Keratinocyte (primary cell): Measurements from ENCODE around the gene SNIP1. TPM values are rescaled to one million over a fixed set of nuclear protein-coding genes. Genes with fewer than 3 reads are reported as not detected.

Experiments used
- DNase-seq: peaks from one replicate; pipeline ENCODE4 v3.0.0-alpha.2; 2011; ENCODE audit warnings: low read depth, missing footprints, low spot score
- FAIRE-seq: peaks from 2 replicates; lab custom pipeline; 2011; peaks lifted over from hg19 to GRCh38; lab: Jason Lieb, UNC
- H2AFZ ChIP-seq: 2 replicates; pipeline ENCODE4 v1.6.0; 2012; ENCODE audit warnings: low read length, control low read depth, inconsistent platforms; ENCODE audit not compliant: control insufficient read depth
- H3K27ac ChIP-seq: 2 replicates; pipeline ENCODE4 v1.5.1; 2011; ENCODE audit warnings: low read length; ENCODE audit not compliant: control insufficient read depth, insufficient read depth
- H3K27me3 ChIP-seq: 3 replicates; pipeline ENCODE4 v1.6.0; 2011; ENCODE audit warnings: low read length; ENCODE audit not compliant: control insufficient read depth, insufficient read depth; ENCODE audit errors: extremely low read depth
- H3K36me3 ChIP-seq, 2 experiments: 2 replicates in 1 of 2; 3 replicates in 1 of 2; pipeline ENCODE4 v1.5.1; 2011; ENCODE audit warnings: low read length in 2 of 2, mild to moderate bottlenecking in 1 of 2; ENCODE audit not compliant: control insufficient read depth in 2 of 2, insufficient read depth in 2 of 2; ENCODE audit errors: extremely low read depth in 1 of 2
- H3K4me1 ChIP-seq: 3 replicates; pipeline ENCODE4 v1.5.1; 2011; ENCODE audit warnings: low read length; ENCODE audit not compliant: control insufficient read depth, insufficient read depth; ENCODE audit errors: extremely low read depth
- H3K4me2 ChIP-seq: 3 replicates; pipeline ENCODE4 v1.6.0; 2011; ENCODE audit warnings: low read depth, low read length; ENCODE audit not compliant: control insufficient read depth, insufficient read depth; ENCODE audit errors: extremely low read depth
- H3K4me3 ChIP-seq, 3 experiments: fragments of 200-600 bp in 1 of 3; sonication (generic) in 1 of 3; 2 replicates in 2 of 3; 3 replicates in 1 of 3; pipeline ENCODE4 v1.5.1; 2011 to 2016; ENCODE audit warnings: low read length in 3 of 3, mild to moderate bottlenecking in 3 of 3, control low read depth in 2 of 3, inconsistent platforms in 1 of 3, low read depth in 1 of 3, mixed read lengths in 1 of 3, mixed run types in 1 of 3, moderate library complexity in 1 of 3; ENCODE audit not compliant: control insufficient read depth in 2 of 3, insufficient read depth in 2 of 3; ENCODE audit errors: extremely low read depth in 1 of 3
- H3K79me2 ChIP-seq: 2 replicates; pipeline ENCODE4 v1.6.0; 2012; ENCODE audit warnings: low read length; ENCODE audit not compliant: control insufficient read depth, insufficient read depth
- H3K9ac ChIP-seq: 3 replicates; pipeline ENCODE4 v1.6.0; 2011; ENCODE audit warnings: low read length; ENCODE audit not compliant: control insufficient read depth, insufficient read depth; ENCODE audit errors: extremely low read depth
- H3K9me1 ChIP-seq: 3 replicates; pipeline ENCODE4 v1.6.0; 2011; ENCODE audit warnings: low read length; ENCODE audit not compliant: control insufficient read depth, insufficient read depth; ENCODE audit errors: extremely low read depth
- H3K9me3 ChIP-seq: 2 replicates; pipeline ENCODE4 v1.5.1; 2012; ENCODE audit warnings: low read depth, low read length; ENCODE audit not compliant: control insufficient read depth
- H4K20me1 ChIP-seq: 3 replicates; pipeline ENCODE4 v1.6.0; 2011; ENCODE audit warnings: low read length; ENCODE audit not compliant: control insufficient read depth, insufficient read depth; ENCODE audit errors: extremely low read depth
- CTCF ChIP-seq, 3 experiments: IDR thresholded peaks in 1 of 3; conservative IDR thresholded peaks in 1 of 3; optimal IDR thresholded peaks in 1 of 3; 2 replicates in 2 of 3; 3 replicates in 1 of 3; pipeline versions ENCODE3 to v1.5.1; 2011; ENCODE audit warnings: low read length in 3 of 3, mild to moderate bottlenecking in 3 of 3, moderate library complexity in 2 of 3, control low read depth in 1 of 3, inconsistent platforms in 1 of 3; ENCODE audit not compliant: insufficient read depth in 2 of 3; ENCODE audit errors: extremely low read depth in 1 of 3
- EZH2 ChIP-seq: IDR thresholded peaks from one replicate; pipeline ENCODE4 v1.6.1; 2012; ENCODE audit warnings: inconsistent platforms, mild to moderate bottlenecking, low read length, moderate library complexity
- dilution Hi-C: fragments of 300-500 bp; cut with MboI; formaldehyde crosslinking; loops from one replicate; pipeline ENCODE4 v1.7.0; 2020; ENCODE audit warnings: low sequenced_read_pairs; ENCODE audit not compliant: extremely low pct_ligation_motif_present
- polyA plus RNA-seq, 5 experiments: library from polyadenylated mRNA; depleted of rRNA in 3 of 5; stranded (reverse) in 3 of 5; stranded (forward) in 1 of 5; unstranded in 1 of 5; fragments of >200 nt; gene quantifications; 1 replicate in 1 of 5; 2 replicates in 3 of 5; 3 replicates in 1 of 5; pipeline versions ENCODE4 v1.2.1 to v1.2.3, GENCODE V29; 2011 to 2012; ENCODE audit warnings: missing spikeins in 2 of 5, low read depth in 1 of 5, low replicate concordance in 1 of 5

Gene SNIP1
- polyA plus RNA-seq, 1 donor (not counting 4 experiments of a cell fraction or from before 2014, with no cell fraction given) = 8.9 TPM

- Histone ChIP-seq H3K27ac (no peak overlapping the region), H4K20me1 (no peaks in the 10 kb centered on the region), H3K4me2 (no peak overlapping the region), H3K9me1 (no peaks in the 10 kb centered on the region), H3K4me1 (peaks cover 13% of the 10 kb centered on the region), H2AFZ (no peak overlapping the region), H3K27me3 (no peaks in the 10 kb centered on the region), H3K9ac (no peak overlapping the region), H3K9me3 (no peaks in the 10 kb centered on the region), H3K79me2 (peaks cover 15% of the 10 kb centered on the region), H3K4me3 (no peak overlapping the region), H3K36me3 (peaks cover 1 to 5% of the 10 kb centered on the region in 2 experiments)
- FAIRE-seq (no peak), DNase-seq (no peak)
- TF ChIP-seq CTCF (optimal IDR thresholded peaks at IDR 0.05 in 1 of 3, IDR thresholded peaks at IDR 0.05 in 1 of 3, conservative IDR thresholded peaks at IDR 0.05 in 1 of 3; ENCODE audit: extremely low read depth in 1 of 3, insufficient read depth in 2 of 3, low read length in 3 of 3) (no peak), EZH2 (no peak)
- dilution Hi-C loops = no loop called here
Measured at GRCh38 chr1:37517569-37517968, 36.5 kb downstream of the SNIP1 start.

- peak overlapping the region; percentile 94 for H3K4me2 ChIP-seq
- peak overlapping the region; percentile 97 for H2AFZ ChIP-seq
- H3K4me3 ChIP-seq = peak overlapping the region; percentile 68 to 89 (median 87)
- H3K9ac ChIP-seq = peak overlapping the region; percentile 89
- dilution Hi-C loops = no loop called here
- peak overlapping the region; percentile 87 for H3K27ac ChIP-seq
- H3K4me1 ChIP-seq = peaks cover 13% of the 10 kb centered on the region
- DNase-seq = no peak
- H4K20me1 ChIP-seq = no peaks in the 10 kb centered on the region
- no peak for FAIRE-seq
- H3K9me1 ChIP-seq = no peaks in the 10 kb centered on the region
- H3K27me3 ChIP-seq = no peaks in the 10 kb centered on the region
- no peak for TF ChIP-seq CTCF (optimal IDR thresholded peaks at IDR 0.05 in 1 of 3, IDR thresholded peaks at IDR 0.05 in 1 of 3, conservative IDR thresholded peaks at IDR 0.05 in 1 of 3; ENCODE audit: extremely low read depth in 1 of 3, insufficient read depth in 2 of 3, low read length in 3 of 3)
- no peak for TF ChIP-seq EZH2
- peaks cover 4 to 7% of the 10 kb centered on the region in 2 experiments for H3K36me3 ChIP-seq
- peaks cover 25% of the 10 kb centered on the region for H3K79me2 ChIP-seq
- no peaks in the 10 kb centered on the region for H3K9me3 ChIP-seq
Measured at GRCh38 chr1:37515185-37516034, 38.7 kb downstream of the SNIP1 start.
